ENCODE measurements around the gene GFRA1.

The GFRA1 gene

GRCh38 chr10:116098411-116099022, 174.5 kb downstream of the GFRA1 start:
- FAIRE-seq: no peak

- FAIRE-seq: no peak
These were observed 175.7 kb downstream of the GFRA1 start for GRCh38 chr10:116097239-116097784.

GRCh38 chr10:116096526-116096925, 176.5 kb downstream of the GFRA1 start:
- no peak for FAIRE-seq

GRCh38 chr10:116094356-116094755, 178.7 kb downstream of the GFRA1 start:
- no peak for FAIRE-seq

GRCh38 chr10:116093031-116093430, 180.0 kb downstream of the GFRA1 start:
- no peak for FAIRE-seq

- no peak for FAIRE-seq
These were observed 184.0 kb downstream of the GFRA1 start for GRCh38 chr10:116088985-116089384.

- FAIRE-seq: no peak
These were observed 187.7 kb downstream of the GFRA1 start for GRCh38 chr10:116085323-116085722.

- FAIRE-seq: no peak
These were observed 188.8 kb downstream of the GFRA1 start for GRCh38 chr10:116084161-116084560.

- no peak for FAIRE-seq
These were observed 189.7 kb downstream of the GFRA1 start for GRCh38 chr10:116083226-116083762.

- no peak for FAIRE-seq
These were observed 190.2 kb downstream of the GFRA1 start for GRCh38 chr10:116082762-116083161.

- no peak for FAIRE-seq
These were observed 190.8 kb downstream of the GFRA1 start for GRCh38 chr10:116082206-116082605.

- FAIRE-seq: no peak
These were observed 192.5 kb downstream of the GFRA1 start for GRCh38 chr10:116080553-116080952.

GRCh38 chr10:116079355-116079754, 193.7 kb downstream of the GFRA1 start:
- FAIRE-seq: no peak

GRCh38 chr10:116076621-116077020, 196.4 kb downstream of the GFRA1 start:
- no peak for FAIRE-seq

GRCh38 chr10:116073510-116073909, 199.5 kb downstream of the GFRA1 start:
- FAIRE-seq: no peak

- FAIRE-seq: no peak
These were observed 200.0 kb downstream of the GFRA1 start for GRCh38 chr10:116073001-116073400.

- no peak for FAIRE-seq
These were observed 201.4 kb downstream of the GFRA1 start for GRCh38 chr10:116071453-116072148.

GRCh38 chr10:116070743-116071320, 202.2 kb downstream of the GFRA1 start:
- FAIRE-seq: no peak

GRCh38 chr10:116069856-116070255, 203.2 kb downstream of the GFRA1 start:
- FAIRE-seq: no peak

GRCh38 chr10:116067825-116068224, 205.2 kb downstream of the GFRA1 start:
- no peak for FAIRE-seq

GRCh38 chr10:116063107-116063506, 209.9 kb downstream of the GFRA1 start:
- FAIRE-seq: no peak

- no peak for FAIRE-seq
These were observed 212.1 kb downstream of the GFRA1 start for GRCh38 chr10:116060864-116061263.

GRCh38 chr10:116059320-116059719, 213.7 kb downstream of the GFRA1 start:
- FAIRE-seq: no peak
